Stimulated activated naive CD8-positive, alpha-beta T cell treated with anti-CD3 and anti-CD28 coated beads, Interleukin-15, Interleukin-2, amounts not matched to agents 100 U/mL and 50 U/mL, for 24 hours (primary cell): Measurements from ENCODE around the gene PKN2.
"Not testable (repeated sequence)": the region's sequence is repeated elsewhere in the genome, so short reads cannot be mapped to it uniquely, and the experiment has no call there.

Source experiments
- ATAC-seq: fragments of 150-1000 bp; cut with Tn5 transposase; one replicate; pipeline ENCODE4 v1.10.0; 2021
- DNase-seq: peaks from one replicate; pipeline ENCODE4 v3.0.0; 2021

Gene PKN2

DNA sequence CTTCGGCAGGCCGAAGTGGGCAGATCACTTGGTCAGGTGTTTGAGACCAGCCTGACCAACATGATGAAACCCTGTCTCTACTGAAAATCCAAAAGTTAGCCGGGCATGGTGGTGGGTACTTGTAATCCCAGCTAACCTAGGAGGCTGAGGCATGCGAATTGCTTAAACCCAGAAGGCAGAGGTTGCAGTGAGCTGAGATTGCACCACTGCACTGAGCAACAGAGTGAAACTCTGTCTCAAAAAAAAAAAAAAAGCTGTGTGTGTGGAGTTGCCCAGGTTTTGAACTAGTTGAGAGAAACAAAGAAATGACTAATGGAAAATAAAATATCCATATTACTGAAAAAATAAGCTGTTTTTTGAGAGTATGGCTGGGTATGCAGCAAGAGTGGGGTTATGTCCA is 107.1 kb downstream of the PKN2 start:
- ATAC-seq (no peak), DNase-seq (no peak)

- ATAC-seq (no peak), DNase-seq (no peak)
Measured at GRCh38 chr1:88799491-88799890, 115.4 kb downstream of the PKN2 start.

- DNase-seq (peak; percentile 41), ATAC-seq (peak; percentile 59)
Measured at GRCh38 chr1:88800382-88801051, 116.4 kb downstream of the PKN2 start.

GRCh38 chr1:88801575-88802208 is 117.6 kb downstream of the PKN2 start:
- DNase-seq (no peak), ATAC-seq (no peak)

DNA sequence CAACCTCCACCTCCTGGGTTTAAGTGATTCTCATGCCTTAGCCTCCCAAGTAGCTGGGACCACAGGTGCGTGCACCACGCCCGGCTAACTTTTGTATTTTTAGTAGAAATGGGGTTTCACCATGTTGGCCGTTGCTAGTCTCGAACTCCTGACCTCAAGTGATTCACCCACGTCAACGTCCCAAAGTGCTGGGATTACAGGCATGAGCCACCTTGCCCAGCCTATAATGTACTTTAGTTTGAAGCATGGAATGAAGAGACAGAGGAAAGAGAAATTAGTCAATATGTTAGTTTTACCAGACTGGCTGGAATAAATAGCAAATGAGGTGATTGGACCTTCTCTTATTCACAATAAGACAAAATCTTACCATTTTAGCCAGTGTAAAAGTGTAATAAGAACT is 118.3 kb downstream of the PKN2 start:
- DNase-seq: no peak

GRCh38 chr1:88802950-88803349 is 118.9 kb downstream of the PKN2 start:
- ATAC-seq (no peak), DNase-seq (no peak)

More for the DNA sequence above, 118.3 kb downstream of the PKN2 start:
- no peak for ATAC-seq

DNA sequence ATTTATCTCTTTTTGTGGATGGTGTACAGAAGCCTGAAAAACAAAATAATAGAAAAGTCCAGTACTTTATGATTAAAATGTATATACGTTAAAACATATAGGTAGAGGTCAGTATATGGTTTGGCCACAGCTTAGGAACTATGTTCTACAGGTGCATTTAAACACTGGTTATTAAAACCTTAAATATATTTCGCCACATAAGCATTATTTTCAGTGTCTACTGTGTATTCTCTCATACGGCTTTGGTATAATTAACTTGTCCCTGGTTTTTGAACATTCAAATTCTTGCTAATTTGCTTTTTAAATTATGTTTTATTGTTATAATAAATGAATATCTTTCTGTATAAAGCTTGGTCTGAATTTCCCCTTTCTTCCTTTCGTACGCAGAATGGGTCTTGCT is 119.4 kb downstream of the PKN2 start:
- ATAC-seq: no peak
- DNase-seq: no peak

- DNase-seq (no peak), ATAC-seq (no peak)
Measured at GRCh38 chr1:88812366-88812765, 128.3 kb downstream of the PKN2 start.

DNA sequence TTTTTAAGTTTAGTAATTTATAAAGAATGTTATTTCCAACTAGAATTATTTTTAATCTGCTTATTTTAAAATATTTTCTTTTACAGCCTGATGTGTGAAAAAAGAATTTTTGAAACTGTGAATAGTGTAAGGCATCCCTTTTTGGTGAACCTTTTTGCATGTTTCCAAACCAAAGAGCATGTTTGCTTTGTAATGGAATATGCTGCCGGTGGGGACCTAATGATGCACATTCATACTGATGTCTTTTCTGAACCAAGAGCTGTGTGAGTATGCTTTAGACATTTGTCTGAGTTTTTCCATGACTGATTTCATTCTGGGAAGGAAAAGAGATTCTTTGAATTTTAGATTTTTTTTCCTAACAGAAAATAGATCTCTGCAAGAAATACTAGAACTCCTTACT is 129.4 kb downstream of the PKN2 start:
- ATAC-seq (no peak), DNase-seq (no peak)

DNA sequence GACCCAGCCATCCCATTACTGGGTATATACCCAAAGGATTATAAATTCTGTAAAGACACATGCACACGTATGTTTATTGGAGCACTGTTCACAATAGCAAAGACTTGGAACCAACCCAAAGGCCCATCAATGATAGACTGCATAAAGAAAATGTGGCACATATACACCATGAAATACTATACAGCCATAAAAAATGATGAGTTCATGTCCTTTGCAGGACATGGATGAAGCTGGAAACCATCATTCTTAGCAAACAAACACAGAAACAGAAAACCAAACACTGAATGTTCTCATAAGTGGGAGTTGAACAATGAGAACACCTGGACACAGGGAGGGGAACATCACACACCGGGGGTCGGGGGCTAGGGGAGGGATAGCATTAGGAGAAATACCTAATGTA is 135.6 kb downstream of the PKN2 start:
- not testable (repeated sequence) for ATAC-seq

GRCh38 chr1:88825721-88826120 is 141.6 kb downstream of the PKN2 start:
- DNase-seq: no peak
- no peak for ATAC-seq

More for the DNA sequence above, 135.6 kb downstream of the PKN2 start:
- not testable (repeated sequence) for DNase-seq

DNA sequence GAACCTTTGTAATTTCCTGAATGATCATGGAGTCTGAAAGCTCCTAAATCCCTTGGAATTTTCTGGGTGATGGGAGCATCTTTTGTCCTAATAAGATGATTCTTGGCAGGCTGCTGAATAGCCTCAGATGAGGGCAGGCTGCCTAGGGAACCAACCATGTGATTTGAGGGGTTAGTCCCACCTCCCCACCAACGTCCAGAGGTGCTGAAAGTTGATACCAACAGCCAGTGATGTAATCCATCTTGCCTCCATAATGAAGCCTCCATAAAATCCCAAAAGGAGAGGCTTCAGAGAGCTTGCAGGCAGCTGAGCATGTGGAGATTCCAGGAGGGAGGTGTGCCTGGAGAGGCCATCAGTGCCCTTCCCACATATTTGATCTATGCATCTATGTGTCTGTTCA is 163.6 kb downstream of the PKN2 start:
- DNase-seq: no peak
- no peak for ATAC-seq

- ATAC-seq: peak; percentile 68
- DNase-seq: no peak
Measured at GRCh38 chr1:88851303-88852063, 167.4 kb downstream of the PKN2 start.

- DNase-seq: no peak
- peak; percentile 82 for ATAC-seq
Measured at GRCh38 chr1:88867743-88868521, 183.9 kb downstream of the PKN2 start.

- DNase-seq, ATAC-seq: not testable (repeated sequence)
Measured at GRCh38 chr1:88869644-88870043, 185.6 kb downstream of the PKN2 start.

DNA sequence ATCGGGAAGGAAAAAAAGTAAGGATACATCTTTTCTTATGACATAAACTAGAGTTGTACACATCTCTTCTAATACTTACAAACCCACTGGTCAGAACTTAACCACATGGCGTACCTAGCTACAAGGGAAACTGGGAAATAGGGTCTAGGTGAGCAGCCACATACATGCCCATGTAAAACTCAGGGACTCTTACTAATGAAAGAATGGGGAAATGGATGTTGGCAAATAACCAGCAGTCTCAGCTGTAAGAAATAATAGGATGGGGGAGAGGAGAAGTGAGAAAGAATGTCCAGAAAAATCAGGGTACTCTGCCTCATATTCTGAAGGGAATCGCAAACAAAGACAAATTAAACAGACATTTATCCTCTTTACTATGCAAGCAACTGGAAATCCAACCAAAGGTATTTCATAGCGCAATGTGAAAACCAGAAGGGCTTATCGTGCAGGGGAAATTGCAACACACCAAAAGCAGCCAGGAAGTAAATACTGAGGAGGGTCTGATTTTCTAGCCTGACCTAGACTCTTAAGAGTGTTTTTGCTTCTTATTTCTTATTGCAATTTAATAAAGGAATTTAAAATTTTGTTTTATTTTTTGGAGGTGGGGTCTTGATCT is 189.8 kb downstream of the PKN2 start:
- no peak for ATAC-seq

GRCh38 chr1:88875595-88875994 is 191.5 kb downstream of the PKN2 start:
- no peak for DNase-seq
- no peak for ATAC-seq

More for the DNA sequence above, 189.8 kb downstream of the PKN2 start:
- DNase-seq: no peak

GRCh38 chr1:88876573-88877365 is 192.7 kb downstream of the PKN2 start:
- no peak for ATAC-seq

DNA sequence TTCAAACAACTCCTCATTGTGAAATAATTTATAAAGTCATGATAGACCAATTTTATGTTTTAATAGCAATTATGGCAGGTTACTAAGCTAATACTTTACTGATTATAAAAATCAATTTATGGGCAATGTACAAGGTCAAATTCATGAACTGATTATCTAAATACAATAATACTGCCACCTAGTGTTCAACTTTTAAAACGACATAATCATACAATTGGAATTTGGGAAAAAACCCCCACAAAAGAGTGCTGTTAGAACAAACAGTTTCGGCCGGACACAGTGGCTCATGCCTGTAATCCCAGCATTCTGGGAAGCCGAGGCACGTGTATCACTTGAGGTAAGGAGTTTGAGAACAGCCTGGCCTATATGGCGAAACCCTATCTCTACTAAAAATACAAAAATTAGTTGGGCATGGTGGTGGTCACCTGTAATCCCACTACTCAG is 193.3 kb downstream of the PKN2 start:
- DNase-seq (no peak), ATAC-seq (no peak)

More at GRCh38 chr1:88876573-88877365, 192.7 kb downstream of the PKN2 start:
- no peak for DNase-seq

DNA sequence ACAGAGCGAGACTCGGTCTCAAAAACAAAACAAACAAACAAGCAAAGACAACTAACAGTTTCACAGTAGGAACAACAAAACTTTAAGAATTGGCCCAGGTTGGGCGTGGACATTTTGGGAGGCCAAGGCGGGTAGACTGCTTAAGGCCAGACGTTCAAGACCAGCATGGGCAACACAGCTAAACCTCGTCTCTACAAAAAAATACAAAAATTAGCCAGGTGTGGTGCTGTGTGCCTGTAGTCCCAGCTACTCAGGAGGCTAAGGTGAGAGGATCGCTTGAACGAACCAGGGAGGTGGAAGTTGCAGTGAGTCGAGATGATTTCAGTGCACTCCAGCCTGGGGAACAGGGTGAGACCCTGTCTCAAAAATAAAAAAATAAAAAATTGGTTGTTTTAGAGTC is 193.8 kb downstream of the PKN2 start:
- ATAC-seq: no peak
- DNase-seq: no peak

- DNase-seq: no peak
- no peak for ATAC-seq
Measured at GRCh38 chr1:88878731-88879130, 194.7 kb downstream of the PKN2 start.
